HepG2 (cell line): Measurements from ENCODE around the gene LRRC3. TPM values are rescaled to one million over a fixed set of nuclear protein-coding genes. Genes with fewer than 3 reads are reported as not detected.

Source experiments
- ATAC-seq: fragments of 200-7000 bp; cut with Tn5 transposase; 3 replicates; pipeline ENCODE4 v1.9.1; 2020; ENCODE audit warnings: mild to moderate bottlenecking, moderate library complexity
- BruUV-seq: library from RNA; stranded (reverse); fragments of 400-500 nt; replicated peaks from 2 replicates; lab custom pipeline; 2021; lab: Mats Ljungman, UMichigan
- CTCF ChIA-PET: fragments of 300-600 bp; formaldehyde crosslinking; extraction: SDS; loops from one replicate; lab custom pipeline; 2021; ENCODE audit warnings: low total read pairs, inconsistent platforms, low intra/inter-chr PET ratio; lab: Yijun Ruan, JAX
- POLR2A ChIA-PET: fragments of 350-600 bp; sonication (Branson Sonifier 250); formaldehyde crosslinking; loops from one replicate; lab custom pipeline; 2020; ENCODE audit warnings: antibody characterized with exemption, inconsistent platforms; lab: Yijun Ruan, JAX
- DNase-seq: peaks from one replicate; pipeline ENCODE4 v3.0.0-alpha.2; 2015; ENCODE audit warnings: low spot score
- FAIRE-seq: peaks from 3 replicates; lab custom pipeline; 2011; peaks lifted over from hg19 to GRCh38; lab: Jason Lieb, UNC
- H2AFZ ChIP-seq: one replicate; pipeline ENCODE4 v1.6.1; 2011; ENCODE audit warnings: low read length, inconsistent platforms
- H3K27ac ChIP-seq: fragments of 300-600 bp; 3 replicates; pipeline ENCODE4 v1.8.0; 2011; ENCODE audit warnings: mixed run types, mild to moderate bottlenecking, mixed read lengths, low read length, inconsistent platforms; ENCODE audit not compliant: insufficient read depth; ENCODE audit errors: extremely low read length
- H3K27me3 ChIP-seq, 2 experiments: fragments of 200-600 bp in 1 of 2; 2 replicates in 1 of 2; 3 replicates in 1 of 2; pipeline versions ENCODE4 v1.6.0 to v1.8.0; 2011; ENCODE audit warnings: low read length in 2 of 2, mild to moderate bottlenecking in 2 of 2, moderate library complexity in 2 of 2, inconsistent platforms in 1 of 2; ENCODE audit not compliant: insufficient read depth in 2 of 2, control insufficient read depth in 1 of 2
- H3K36me3 ChIP-seq, 2 experiments: fragments of 200-600 bp in 1 of 2; replicated peaks in 1 of 2; 2 replicates in 1 of 2; 3 replicates in 1 of 2; pipeline versions ENCODE4 v1.5.1 to v1.8.0; 2011; ENCODE audit warnings: low read length in 2 of 2, inconsistent platforms in 1 of 2; ENCODE audit not compliant: insufficient read depth in 2 of 2, control insufficient read depth in 1 of 2
- H3K4me1 ChIP-seq: 2 replicates; pipeline ENCODE4 v1.5.1; 2012; ENCODE audit warnings: low read length, inconsistent platforms; ENCODE audit not compliant: insufficient read depth
- H3K4me2 ChIP-seq: 2 replicates; pipeline ENCODE4 v1.6.0; 2011; ENCODE audit warnings: low read depth, low read length, inconsistent platforms
- H3K4me3 ChIP-seq, 3 experiments: fragments of 200-600 bp in 1 of 3; sonication (generic), shearing (Covaris generic) in 1 of 3; replicated peaks in 1 of 3; 2 replicates each; pipeline ENCODE4 v1.5.1; 2011 to 2016; ENCODE audit warnings: low read length in 3 of 3, inconsistent platforms in 2 of 3, low read depth in 2 of 3, mild to moderate bottlenecking in 2 of 3, control low read depth in 1 of 3, mixed read lengths in 1 of 3; ENCODE audit not compliant: insufficient read depth in 1 of 3
- H3K79me2 ChIP-seq: one replicate; pipeline ENCODE4 v1.6.1; 2011; ENCODE audit warnings: low read length, inconsistent platforms; ENCODE audit not compliant: insufficient read depth
- H3K9ac ChIP-seq: 2 replicates; pipeline ENCODE4 v1.6.0; 2011; ENCODE audit warnings: mild to moderate bottlenecking, low read depth, low read length, inconsistent platforms; ENCODE audit not compliant: insufficient read depth
- H3K9me3 ChIP-seq: 2 replicates; pipeline ENCODE4 v1.5.1; 2012; ENCODE audit warnings: mild to moderate bottlenecking, low read length
- H4K20me1 ChIP-seq: 2 replicates; pipeline ENCODE4 v1.6.0; 2011; ENCODE audit warnings: inconsistent platforms, mild to moderate bottlenecking, low read length, moderate library complexity; ENCODE audit not compliant: insufficient read depth
- BORCS8-MEF2B ChIP-seq: sonication (generic); formaldehyde crosslinking; IDR thresholded peaks from 2 replicates; pipeline ENCODE4 v1.8.0; 2022; ENCODE audit warnings: mild to moderate bottlenecking, missing genetic modification reagents
- CBX5 ChIP-seq: sonication (generic); formaldehyde crosslinking; IDR thresholded peaks from 2 replicates; pipeline ENCODE4 v1.4.0; 2020; ENCODE audit warnings: missing genetic modification reagents, borderline replicate concordance
- TEAD3 ChIP-seq: optimal IDR thresholded peaks from 2 replicates; pipeline ENCODE3; 2016; ENCODE audit warnings: borderline replicate concordance
- ZMYM3 ChIP-seq: sonication (generic); formaldehyde crosslinking; IDR thresholded peaks from 2 replicates; pipeline ENCODE4 v1.5.1; 2020; ENCODE audit warnings: mild to moderate bottlenecking, missing genetic modification reagents
- ZNF337 ChIP-seq: sonication (generic); formaldehyde crosslinking; IDR thresholded peaks from 2 replicates; pipeline ENCODE4 v1.5.1; 2020; ENCODE audit warnings: missing genetic modification reagents, low read depth, mild to moderate bottlenecking, borderline replicate concordance
- ZNF33A ChIP-seq: sonication (generic); formaldehyde crosslinking; IDR thresholded peaks from 2 replicates; pipeline ENCODE4 v1.5.1; 2020; ENCODE audit warnings: missing genetic modification reagents, mild to moderate bottlenecking, moderate library complexity, borderline replicate concordance
- WGBS: methylation state at CpG from one replicate; pipeline ENCODE4 v1.1.6; 2017; ENCODE audit warnings: low lambda C conversion rate; 5-methylcytosine and 5-hydroxymethylcytosine counted together
- in situ Hi-C: cut with HindIII; loops from 2 replicates; pipeline ENCODE4 v1.10.0; 2017; ENCODE audit warnings: low pct_unique_long_range_greater_than_20kb; ENCODE audit not compliant: extremely low pct_ligation_motif_present
- intact Hi-C: fragments of 100-400 bp; cut with micrococcal nuclease; formaldehyde crosslinking; loops from one replicate; pipeline ENCODE4 v1.10.0; 2022; ENCODE audit not compliant: unreplicated experiment
- polyA plus RNA-seq, 8 experiments: library from polyadenylated mRNA; depleted of rRNA in 3 of 8; stranded (reverse) in 7 of 8; unstranded in 1 of 8; fragments of >200 nt; fragmentation: Illumina TruSeq in 4 of 8; extraction: Trizol in 4 of 8; gene quantifications; 2 replicates each; pipeline versions ENCODE4 v1.2.1 to v1.2.3, GENCODE V29; 2011 to 2016; ENCODE audit warnings: low read depth in 4 of 8, missing spikeins in 1 of 8, mixed read lengths in 1 of 8; ENCODE audit not compliant: insufficient read depth in 1 of 8
- total RNA-seq, 5 experiments: library from RNA; depleted of rRNA; stranded (reverse); fragments of >200 nt; fragmentation: Illumina TruSeq; extraction: Trizol; gene quantifications; 2 replicates each; pipeline ENCODE4 v1.2.3, GENCODE V29; 2016; ENCODE audit warnings: low read depth in 1 of 5
- TF ChIP-seq, protein P1 (sequence below): sonication (generic); formaldehyde crosslinking; IDR thresholded peaks from 2 replicates; pipeline ENCODE4 v1.4.0; 2020; ENCODE audit warnings: missing genetic modification reagents, borderline replicate concordance
- TF ChIP-seq, protein P2 (sequence below): sonication (generic); formaldehyde crosslinking; conservative IDR thresholded peaks from 2 replicates; pipeline ENCODE4 v1.4.0; 2020; ENCODE audit warnings: missing genetic modification reagents
- TF ChIP-seq, protein P3 (sequence below): sonication (generic); formaldehyde crosslinking; IDR thresholded peaks from 2 replicates; pipeline ENCODE4 v1.5.0; 2020; ENCODE audit warnings: missing genetic modification reagents, mild to moderate bottlenecking, borderline replicate concordance
- TF ChIP-seq, protein P4 (sequence below): sonication (generic); formaldehyde crosslinking; IDR thresholded peaks from 2 replicates; pipeline ENCODE4 v1.8.0; 2022; ENCODE audit warnings: mild to moderate bottlenecking, missing genetic modification reagents, moderate library complexity

Gene LRRC3
- total and polyA plus RNA-seq, 2 of the 13 experiments (the other 11 are each of a cell fraction or from before 2014, with no cell fraction given), result 4.8 to 16.5 TPM

DNA sequence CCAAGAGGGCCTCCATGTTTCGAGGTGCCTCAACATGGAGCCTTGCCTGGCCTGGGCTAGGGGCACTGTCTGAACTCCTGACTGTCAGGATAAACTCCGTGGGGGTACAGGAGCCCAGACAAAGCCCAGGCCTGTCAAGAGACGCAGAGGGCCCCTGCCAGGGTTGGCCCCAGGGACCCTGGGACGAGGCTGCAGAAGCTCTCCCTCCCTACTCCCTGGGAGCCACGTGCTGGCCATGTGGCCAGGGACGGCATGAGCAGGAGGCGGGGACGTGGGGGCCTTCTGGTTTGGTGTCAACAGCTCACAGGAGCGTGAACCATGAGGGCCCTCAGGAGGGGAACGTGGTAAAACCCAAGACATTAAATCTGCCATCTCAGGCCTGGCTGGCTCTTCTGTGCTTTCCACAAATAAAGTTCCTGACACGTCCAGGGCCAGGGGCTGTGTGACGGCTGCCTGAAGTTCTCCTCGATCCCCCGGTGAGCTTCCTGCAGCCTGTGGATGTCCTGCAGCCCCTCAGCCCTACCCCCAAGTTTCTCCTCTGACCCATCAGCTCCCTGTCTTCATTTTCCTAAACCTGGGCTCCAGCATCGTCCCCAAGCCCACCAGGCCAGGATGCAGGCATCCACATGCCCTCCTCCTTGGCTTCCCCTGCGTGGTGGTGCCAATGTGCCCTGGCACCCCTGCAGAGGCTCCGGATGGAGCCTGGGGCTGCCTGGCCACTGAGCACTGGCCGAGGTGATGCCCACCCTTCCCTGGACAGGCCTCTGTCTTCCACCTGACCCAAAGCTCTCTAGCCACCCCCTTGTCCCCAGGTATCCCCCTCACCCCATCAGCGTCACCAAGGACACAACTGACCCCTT is 12.8 kb upstream of the LRRC3 start (continued):
- TF ChIP-seq, protein P1, sequence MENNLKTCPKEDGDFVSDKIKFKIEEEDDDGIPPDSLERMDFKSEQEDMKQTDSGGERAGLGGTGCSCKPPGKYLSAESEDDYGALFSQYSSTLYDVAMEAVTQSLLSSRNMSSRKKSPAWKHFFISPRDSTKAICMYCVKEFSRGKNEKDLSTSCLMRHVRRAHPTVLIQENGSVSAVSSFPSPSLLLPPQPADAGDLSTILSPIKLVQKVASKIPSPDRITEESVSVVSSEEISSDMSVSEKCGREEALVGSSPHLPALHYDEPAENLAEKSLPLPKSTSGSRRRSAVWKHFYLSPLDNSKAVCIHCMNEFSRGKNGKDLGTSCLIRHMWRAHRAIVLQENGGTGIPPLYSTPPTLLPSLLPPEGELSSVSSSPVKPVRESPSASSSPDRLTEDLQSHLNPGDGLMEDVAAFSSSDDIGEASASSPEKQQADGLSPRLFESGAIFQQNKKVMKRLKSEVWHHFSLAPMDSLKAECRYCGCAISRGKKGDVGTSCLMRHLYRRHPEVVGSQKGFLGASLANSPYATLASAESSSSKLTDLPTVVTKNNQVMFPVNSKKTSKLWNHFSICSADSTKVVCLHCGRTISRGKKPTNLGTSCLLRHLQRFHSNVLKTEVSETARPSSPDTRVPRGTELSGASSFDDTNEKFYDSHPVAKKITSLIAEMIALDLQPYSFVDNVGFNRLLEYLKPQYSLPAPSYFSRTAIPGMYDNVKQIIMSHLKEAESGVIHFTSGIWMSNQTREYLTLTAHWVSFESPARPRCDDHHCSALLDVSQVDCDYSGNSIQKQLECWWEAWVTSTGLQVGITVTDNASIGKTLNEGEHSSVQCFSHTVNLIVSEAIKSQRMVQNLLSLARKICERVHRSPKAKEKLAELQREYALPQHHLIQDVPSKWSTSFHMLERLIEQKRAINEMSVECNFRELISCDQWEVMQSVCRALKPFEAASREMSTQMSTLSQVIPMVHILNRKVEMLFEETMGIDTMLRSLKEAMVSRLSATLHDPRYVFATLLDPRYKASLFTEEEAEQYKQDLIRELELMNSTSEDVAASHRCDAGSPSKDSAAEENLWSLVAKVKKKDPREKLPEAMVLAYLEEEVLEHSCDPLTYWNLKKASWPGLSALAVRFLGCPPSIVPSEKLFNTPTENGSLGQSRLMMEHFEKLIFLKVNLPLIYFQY (CRISPR knock-in tag), result no peak
- no peak for TF ChIP-seq ZNF33A (CRISPR knock-in tag)

DNA sequence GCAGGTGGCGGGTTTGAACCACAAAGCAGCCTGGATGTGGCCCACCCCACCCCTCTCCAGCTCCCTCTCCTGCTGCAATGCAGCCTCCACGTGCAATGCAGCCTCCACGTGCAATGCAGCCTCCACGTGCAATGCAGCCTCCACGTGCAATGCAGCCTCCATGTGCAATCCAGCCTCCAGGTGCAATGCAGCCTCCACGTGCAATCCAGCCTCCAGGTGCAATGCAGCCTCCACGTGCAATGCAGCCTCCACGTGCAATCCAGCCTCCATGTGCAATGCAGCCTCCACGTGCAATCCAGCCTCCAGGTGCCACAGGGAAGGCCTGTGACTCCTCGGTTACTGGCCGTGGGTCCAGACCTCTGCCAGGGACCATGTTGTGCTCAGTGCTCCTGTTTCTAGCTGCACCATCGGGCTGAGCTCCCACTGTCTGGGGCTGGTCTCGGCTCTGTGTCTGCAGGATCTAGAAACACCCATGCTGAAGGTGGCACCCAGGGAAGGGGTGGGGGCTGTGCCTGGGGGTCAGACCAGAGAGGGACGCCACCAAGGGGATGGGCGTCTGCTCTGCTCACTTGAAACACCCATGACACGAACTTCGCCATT is 11.9 kb upstream of the LRRC3 start:
- H3K9ac ChIP-seq, result no peak overlapping the region
- peaks cover 53% of the 10 kb centered on the region for H3K4me1 ChIP-seq
- no peaks in the 10 kb centered on the region for H3K9me3 ChIP-seq
- no peaks in the 10 kb centered on the region for H3K36me3 ChIP-seq
- ATAC-seq, result no peak
- H3K4me3 ChIP-seq, result no peak overlapping the region
- WGBS, result 78% methylated on average over 9 of the region's 17 CpGs
- ChIA-PET CTCF (no interaction called here), POLR2A (no interaction called here)
- no peaks in the 10 kb centered on the region for H3K79me2 ChIP-seq
- no peak overlapping the region for H2AFZ ChIP-seq
- no peak overlapping the region for H3K27ac ChIP-seq
- no peak overlapping the region for H3K4me2 ChIP-seq
- FAIRE-seq, result no peak
- no peaks in the 10 kb centered on the region for H4K20me1 ChIP-seq
- intact Hi-C loops, result no loop called here
- peaks cover 0 to 10% of the 10 kb centered on the region in 2 experiments; a peak in 2 of 5 replicates for H3K27me3 ChIP-seq
- BruUV-seq, result no TSS peak
- no peak for DNase-seq
- in situ Hi-C loops, result loop anchor here (5.0 kb wide), 1 partner anchor 39 kb away; no protein-coding TSS in a partner anchor
- TF ChIP-seq ZNF33A (CRISPR knock-in tag), result no peak
- no peak for TF ChIP-seq TEAD3 (CRISPR knock-in tag)
- TF ChIP-seq, protein P2, sequence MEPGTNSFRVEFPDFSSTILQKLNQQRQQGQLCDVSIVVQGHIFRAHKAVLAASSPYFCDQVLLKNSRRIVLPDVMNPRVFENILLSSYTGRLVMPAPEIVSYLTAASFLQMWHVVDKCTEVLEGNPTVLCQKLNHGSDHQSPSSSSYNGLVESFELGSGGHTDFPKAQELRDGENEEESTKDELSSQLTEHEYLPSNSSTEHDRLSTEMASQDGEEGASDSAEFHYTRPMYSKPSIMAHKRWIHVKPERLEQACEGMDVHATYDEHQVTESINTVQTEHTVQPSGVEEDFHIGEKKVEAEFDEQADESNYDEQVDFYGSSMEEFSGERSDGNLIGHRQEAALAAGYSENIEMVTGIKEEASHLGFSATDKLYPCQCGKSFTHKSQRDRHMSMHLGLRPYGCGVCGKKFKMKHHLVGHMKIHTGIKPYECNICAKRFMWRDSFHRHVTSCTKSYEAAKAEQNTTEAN (CRISPR knock-in tag), result peak; percentile 94
- TF ChIP-seq BORCS8-MEF2B (CRISPR knock-in tag), result no peak
- peak; percentile 60 for TF ChIP-seq ZMYM3 (CRISPR knock-in tag)
- no peak for TF ChIP-seq ZNF337 (CRISPR knock-in tag)
- TF ChIP-seq, protein P3, sequence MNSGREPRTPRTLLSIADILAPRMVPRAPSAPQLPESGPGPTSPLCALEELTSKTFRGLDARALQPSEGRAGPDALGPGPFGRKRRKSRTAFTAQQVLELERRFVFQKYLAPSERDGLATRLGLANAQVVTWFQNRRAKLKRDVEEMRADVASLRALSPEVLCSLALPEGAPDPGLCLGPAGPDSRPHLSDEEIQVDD (CRISPR knock-in tag), result no peak
- TF ChIP-seq CBX5 (CRISPR knock-in tag), result no peak
- TF ChIP-seq, protein P4, sequence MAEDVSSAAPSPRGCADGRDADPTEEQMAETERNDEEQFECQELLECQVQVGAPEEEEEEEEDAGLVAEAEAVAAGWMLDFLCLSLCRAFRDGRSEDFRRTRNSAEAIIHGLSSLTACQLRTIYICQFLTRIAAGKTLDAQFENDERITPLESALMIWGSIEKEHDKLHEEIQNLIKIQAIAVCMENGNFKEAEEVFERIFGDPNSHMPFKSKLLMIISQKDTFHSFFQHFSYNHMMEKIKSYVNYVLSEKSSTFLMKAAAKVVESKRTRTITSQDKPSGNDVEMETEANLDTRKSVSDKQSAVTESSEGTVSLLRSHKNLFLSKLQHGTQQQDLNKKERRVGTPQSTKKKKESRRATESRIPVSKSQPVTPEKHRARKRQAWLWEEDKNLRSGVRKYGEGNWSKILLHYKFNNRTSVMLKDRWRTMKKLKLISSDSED, result no peak
